ENCODE measurements around the gene ROR2.
"Not testable (repeated sequence)": the region's sequence is repeated elsewhere in the genome, so short reads cannot be mapped to it uniquely, and the experiment has no call there.

Gene ROR2

DNA sequence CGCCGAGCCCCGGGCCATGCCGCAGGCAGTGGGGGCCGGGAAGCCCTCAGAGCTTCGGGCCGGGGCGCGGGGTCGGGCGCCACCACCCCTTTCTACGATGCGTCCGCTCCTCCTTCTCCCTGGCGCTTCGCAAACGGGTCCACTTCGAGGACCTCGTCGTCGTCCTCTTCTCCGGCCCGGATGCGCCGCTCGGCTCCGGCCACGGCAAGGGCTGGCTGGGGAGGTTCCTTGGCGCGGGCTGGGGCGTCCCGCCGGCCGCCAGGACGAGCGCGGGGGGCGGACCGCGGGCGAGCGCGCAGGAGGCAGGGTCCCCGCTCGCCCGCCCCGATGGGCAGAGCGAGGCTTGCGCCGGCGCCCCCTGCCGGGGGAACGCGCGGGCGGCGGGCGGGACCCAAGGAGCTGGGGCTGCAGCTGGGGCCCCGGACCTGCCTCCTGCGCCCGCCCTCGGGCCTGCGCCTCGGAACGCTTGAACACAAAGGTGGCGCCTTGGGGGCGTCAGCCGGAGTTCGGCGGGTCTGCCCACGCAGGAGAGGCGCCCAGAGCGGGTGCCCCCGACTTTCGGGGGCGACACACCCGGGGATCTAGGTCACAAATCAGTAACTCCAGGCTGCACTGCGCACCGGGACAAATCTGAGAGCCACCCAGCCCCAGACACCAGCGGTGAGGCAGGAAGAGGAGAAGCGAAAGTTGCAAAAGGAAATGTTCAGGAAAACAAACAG, at the start of gene ROR2:
TSS of gene ROR2 (minus strand) at position 283 of the 719 bp plus-strand sequence.
- in situ Hi-C loops (cut with MboI; ENCODE audit: low sequenced_read_pairs), result no loop called here

GRCh38 chr9:91995000-91995655, 45.1 kb upstream of the ROR2 start:
- in situ Hi-C loops (cut with MboI; ENCODE audit: low sequenced_read_pairs), result no loop called here

- in situ Hi-C loops (cut with MboI; ENCODE audit: low sequenced_read_pairs), result no loop called here
Measured at GRCh38 chr9:91994422-91994821, 44.4 kb upstream of the ROR2 start.

DNA sequence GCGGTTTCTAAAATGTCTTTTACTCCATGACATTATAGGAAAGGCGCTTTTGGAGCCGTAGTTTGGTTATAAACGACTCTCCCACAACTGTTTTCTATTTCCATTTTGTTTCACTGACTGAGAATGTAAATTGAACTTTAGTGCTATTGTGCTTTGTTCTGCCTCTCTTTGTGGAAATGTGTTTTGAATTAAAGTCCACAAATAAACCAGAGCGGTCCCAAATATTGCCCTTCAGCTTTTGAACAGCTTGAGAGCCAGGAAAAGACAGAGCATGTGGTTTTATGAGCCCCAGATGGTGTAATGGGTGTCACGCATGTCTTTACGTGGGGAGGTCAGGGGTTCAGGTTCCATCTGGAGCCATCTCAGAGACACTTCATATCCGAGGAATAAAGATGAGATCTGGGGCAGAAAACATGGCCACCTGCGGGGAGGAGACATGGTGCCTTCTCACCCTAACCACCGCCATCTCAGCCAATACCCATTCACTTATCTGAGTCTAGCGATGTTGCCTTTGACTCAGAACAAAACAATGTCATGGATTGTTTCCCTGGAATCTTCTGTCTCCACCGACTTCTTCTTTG, 42.5 kb upstream of the ROR2 start:
- in situ Hi-C loops (cut with MboI; ENCODE audit: low sequenced_read_pairs), result no loop called here

GRCh38 chr9:91991721-91992341, 41.8 kb upstream of the ROR2 start:
- in situ Hi-C loops (cut with MboI; ENCODE audit: low sequenced_read_pairs), result no loop called here

DNA sequence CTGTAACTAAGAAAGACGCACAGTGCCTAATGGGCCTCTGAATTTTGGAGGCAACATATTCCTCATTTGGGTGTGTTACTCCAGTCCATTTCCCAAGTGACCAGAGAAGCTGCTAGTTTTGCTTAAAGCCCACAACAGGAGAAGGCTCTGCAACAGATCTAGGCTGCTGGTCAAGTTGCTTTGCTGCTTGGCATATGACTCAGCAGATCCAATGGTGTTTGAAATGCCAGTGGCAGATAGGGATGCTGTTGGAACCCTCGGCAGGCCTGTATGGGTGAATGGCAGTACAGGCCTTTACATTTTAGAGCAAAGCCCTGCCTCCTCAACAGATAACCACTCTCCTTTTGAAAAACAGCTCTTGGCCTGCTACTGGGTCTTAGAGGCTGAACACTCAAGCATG, 36.2 kb upstream of the ROR2 start:
- in situ Hi-C loops (cut with MboI; ENCODE audit: low sequenced_read_pairs), result no loop called here

- in situ Hi-C loops (cut with MboI; ENCODE audit: low sequenced_read_pairs), result no loop called here
Measured at GRCh38 chr9:91985692-91986091, 35.7 kb upstream of the ROR2 start.

GRCh38 chr9:91978740-91979414, 28.8 kb upstream of the ROR2 start:
- in situ Hi-C loops (cut with MboI; ENCODE audit: low sequenced_read_pairs), result no loop called here

DNA sequence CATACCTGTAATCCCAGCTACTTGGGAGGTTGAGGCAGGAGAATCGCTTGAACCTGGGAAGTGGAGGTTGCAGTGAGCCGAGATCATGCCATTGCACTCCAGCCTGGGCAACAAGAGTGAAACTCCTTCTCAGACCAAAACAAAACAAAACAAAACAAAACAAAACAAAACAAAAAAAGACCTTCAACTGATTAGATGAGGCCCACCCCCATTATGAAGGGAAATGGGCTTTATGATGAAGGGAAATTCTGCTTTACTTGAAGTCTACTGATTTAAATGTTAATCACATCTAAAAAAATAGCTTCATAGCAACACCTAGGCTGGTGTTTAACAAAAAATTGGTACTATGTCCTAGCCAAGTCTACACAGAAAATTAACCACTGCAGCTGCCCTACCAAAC, 25.2 kb upstream of the ROR2 start:
- in situ Hi-C loops (cut with MboI; ENCODE audit: low sequenced_read_pairs), result not testable (repeated sequence)

DNA sequence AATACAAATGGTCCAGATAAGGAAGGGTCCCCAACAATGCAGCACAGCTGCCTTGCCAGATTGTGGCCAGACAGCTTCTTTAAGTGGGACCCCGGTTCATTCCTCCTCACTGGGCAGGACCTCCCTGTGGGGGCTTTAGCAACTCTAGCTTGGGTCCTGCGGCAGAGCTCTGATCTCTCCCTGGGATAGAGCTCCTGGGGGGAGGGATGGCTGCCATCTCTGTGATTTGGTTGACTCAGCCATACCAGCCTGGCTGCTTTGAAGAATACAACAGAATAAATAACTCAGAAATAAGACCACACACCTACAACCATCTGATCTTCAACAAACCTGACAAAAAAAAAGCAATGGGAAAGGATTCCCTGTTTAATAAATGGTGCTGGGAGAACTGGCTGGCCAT, 22.7 kb upstream of the ROR2 start:
- in situ Hi-C loops (cut with MboI; ENCODE audit: low sequenced_read_pairs), result no loop called here

DNA sequence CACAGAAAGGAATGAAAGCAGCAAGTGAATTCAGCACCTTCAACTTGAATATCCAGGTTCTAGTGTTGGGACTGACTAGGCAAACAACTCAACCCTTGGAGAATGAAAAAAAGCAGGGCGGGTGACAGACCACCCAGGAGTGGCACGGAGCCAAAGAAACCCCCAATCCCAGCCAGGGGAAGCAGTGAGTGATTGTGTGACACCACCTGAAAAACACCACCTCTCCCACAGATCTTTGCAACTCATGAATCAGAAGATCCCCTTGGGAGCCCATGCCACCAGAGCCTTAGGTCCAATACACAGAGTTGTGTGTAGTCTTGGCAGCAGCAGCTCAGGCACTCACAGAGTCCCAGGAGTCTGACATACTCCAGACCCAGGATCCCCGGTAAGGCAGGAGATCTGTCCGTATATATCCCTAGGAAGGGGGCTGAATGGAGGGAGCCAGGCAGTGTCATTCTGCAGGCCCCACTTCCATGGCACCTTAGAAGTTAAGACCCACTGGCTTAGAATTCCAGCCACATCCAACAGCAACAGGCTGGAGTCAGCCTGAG, 22.1 kb upstream of the ROR2 start:
- in situ Hi-C loops (cut with MboI; ENCODE audit: low sequenced_read_pairs), result no loop called here

DNA sequence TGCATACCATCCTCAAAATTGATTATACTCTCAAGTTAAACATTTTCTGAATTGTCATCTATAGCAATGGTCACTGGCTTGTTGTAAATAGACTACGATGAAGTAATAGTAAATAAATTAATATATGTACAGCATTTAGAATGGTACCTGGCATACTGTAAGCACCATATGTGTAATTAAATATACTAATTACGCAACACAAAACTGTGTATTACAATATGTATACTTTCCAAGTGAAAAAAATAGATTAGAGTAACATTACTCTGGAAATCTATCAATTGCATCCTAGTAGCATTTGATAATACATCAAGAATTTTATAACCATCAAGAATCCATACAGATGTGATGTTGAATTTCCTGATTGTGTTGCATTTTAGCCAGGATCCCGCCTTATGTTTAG, 17.2 kb upstream of the ROR2 start:
- in situ Hi-C loops (cut with MboI; ENCODE audit: low sequenced_read_pairs), result no loop called here

GRCh38 chr9:91966503-91966902, 16.5 kb upstream of the ROR2 start:
- in situ Hi-C loops (cut with MboI; ENCODE audit: low sequenced_read_pairs), result no loop called here

DNA sequence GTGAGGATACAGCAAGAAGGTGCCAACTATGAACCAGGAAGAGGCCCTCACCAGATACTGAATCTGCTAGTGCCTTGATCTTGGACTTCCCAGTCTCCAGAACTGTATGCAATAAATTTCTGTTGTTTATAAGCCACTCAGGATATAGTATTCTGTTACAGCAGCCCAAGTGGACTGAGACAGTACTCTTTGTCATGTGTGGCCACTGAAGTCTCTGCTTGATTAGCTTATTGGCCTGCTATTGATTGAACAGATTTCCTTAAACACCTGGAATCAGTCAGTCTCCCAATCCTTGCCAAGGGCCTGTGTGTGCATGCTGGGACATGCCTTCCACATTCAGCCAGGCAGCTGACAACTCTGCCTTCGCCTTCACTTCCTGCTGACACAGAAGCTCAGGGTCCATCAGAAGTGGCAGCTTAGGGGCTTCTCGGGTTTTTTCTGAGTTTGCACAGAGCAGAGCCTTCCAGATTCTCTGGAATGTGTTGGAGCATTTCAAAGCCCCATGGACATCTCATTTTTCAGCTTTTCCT, 13.7 kb upstream of the ROR2 start:
- in situ Hi-C loops (cut with MboI; ENCODE audit: low sequenced_read_pairs), result no loop called here

- in situ Hi-C loops (cut with MboI; ENCODE audit: low sequenced_read_pairs), result no loop called here
Measured at GRCh38 chr9:91960367-91960766, 10.3 kb upstream of the ROR2 start.

GRCh38 chr9:91958174-91958573, 8.1 kb upstream of the ROR2 start:
- in situ Hi-C loops (cut with MboI; ENCODE audit: low sequenced_read_pairs), result no loop called here

GRCh38 chr9:91954841-91955471, 4.9 kb upstream of the ROR2 start:
- in situ Hi-C loops (cut with MboI; ENCODE audit: low sequenced_read_pairs), result no loop called here

DNA sequence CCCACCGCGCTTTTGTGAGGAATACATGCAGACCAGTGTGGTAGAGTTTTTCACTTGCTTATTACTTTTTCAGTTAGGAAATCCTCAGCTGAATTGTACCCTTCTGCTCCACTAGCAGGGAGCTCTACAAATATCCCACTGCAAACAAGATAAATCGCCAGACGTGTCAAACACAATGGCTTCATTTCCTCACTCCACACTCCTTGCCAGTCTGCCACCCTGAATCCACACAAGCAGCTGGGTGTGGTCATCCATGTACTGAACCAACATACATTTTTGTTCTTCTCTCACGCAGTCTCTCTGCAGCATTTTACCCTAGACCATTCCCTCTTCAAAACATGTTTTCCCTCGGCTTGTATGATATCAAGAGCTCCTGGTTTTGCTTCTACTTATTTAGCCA, 3.7 kb upstream of the ROR2 start:
- in situ Hi-C loops (cut with MboI; ENCODE audit: low sequenced_read_pairs), result no loop called here

DNA sequence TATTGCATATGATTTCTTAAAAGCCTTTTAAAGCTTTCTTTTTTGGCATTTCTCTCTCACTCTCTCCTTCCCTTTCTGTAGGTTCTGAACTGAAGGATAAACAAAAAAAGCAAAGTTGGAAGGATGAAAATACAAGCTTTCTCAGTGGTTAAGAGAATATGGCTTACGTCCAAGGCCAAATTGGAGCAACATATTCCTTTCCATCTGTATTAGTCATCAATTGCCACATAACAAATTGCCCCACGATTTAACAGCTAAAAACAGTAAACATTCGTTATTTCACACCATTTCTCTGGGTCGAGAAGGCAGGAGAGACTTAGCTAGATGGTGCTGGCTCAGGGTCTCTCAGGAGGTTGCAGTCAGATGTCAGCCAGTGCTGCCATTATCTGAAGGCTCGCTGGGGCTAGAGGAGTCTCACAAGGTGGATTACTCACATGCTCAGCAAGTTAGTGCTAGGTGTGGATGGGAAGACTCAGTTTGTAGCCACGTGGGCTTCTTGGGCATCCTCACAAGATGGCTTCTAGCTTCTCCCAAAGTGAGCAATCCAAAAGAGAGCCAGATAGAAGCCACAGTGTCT, 2.0 kb upstream of the ROR2 start:
- in situ Hi-C loops (cut with MboI; ENCODE audit: low sequenced_read_pairs), result no loop called here

DNA sequence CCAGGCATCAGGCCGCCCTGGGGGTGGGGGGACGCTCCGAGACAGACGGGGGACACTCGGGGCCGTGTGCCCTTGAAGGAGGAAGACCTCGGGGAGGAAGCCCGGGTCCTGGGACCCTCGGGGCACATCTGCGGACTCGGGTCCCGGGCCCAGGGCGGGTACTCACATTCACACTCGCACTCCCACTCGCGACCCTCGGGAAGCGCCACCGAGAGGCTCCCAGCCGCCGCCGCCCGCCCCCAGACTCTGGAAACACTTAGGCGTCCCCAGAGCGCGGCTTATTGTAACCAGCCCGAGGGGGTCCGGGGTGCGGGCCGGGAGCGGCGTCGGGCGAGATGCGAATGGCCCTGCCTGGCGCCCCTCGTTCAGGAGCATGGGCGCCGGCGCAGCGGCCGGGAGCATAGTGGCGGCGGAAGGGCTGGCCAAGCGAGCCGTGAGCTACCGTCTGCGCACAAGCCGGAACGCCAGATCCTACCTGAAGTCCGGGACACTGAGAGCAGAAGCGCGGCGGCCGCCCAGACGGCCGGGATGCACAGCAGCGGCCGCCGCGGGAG, 559 bp downstream of the ROR2 start:
- in situ Hi-C loops (cut with MboI; ENCODE audit: low sequenced_read_pairs), result no loop called here
